Thyroid gland (tissue), 4 donors: ENCODE data around the gene LIPH. TPM values are rescaled to one million over a fixed set of nuclear protein-coding genes. Genes with fewer than 3 reads are reported as not detected.

Experiments
- DNase-seq, 2 donors: peaks; one replicate each; pipeline ENCODE4 v3.0.0-alpha.2; 2019
- H3K27ac ChIP-seq, 3 donors: fragments of 200-600 bp; sonication (generic); 1 replicate in 2 of 3; 2 replicates in 1 of 3; pipeline ENCODE4 v1.5.1; 2016 to 2019; ENCODE audit warnings: mild to moderate bottlenecking in 1 of 3, moderate library complexity in 1 of 3
- H3K27me3 ChIP-seq: fragments of 200-600 bp; sonication (generic); one replicate; pipeline ENCODE4 v1.5.1; 2019
- H3K36me3 ChIP-seq, 2 donors: fragments of 200-600 bp; sonication (generic); one replicate each; pipeline ENCODE4 v1.5.1; 2016 to 2019
- H3K4me1 ChIP-seq, 2 donors: fragments of 200-600 bp; sonication (generic); one replicate each; pipeline ENCODE4 v1.5.1; 2017 to 2019
- H3K4me3 ChIP-seq, 3 donors: fragments of 200-600 bp; sonication (generic); replicated peaks in 1 of 3; 1 replicate in 2 of 3; 2 replicates in 1 of 3; pipeline ENCODE4 v1.5.1; 2016; ENCODE audit warnings: mild to moderate bottlenecking in 1 of 3
- H3K9me3 ChIP-seq: fragments of 200-600 bp; sonication (generic); one replicate; pipeline ENCODE4 v1.5.1; 2017
- CTCF ChIP-seq, 6 experiments: fragments of 200-600 bp in 3 of 6; fragments of 450-650 bp in 3 of 6; sonication (generic) in 3 of 6; IDR thresholded peaks; one replicate each; pipeline ENCODE4 v1.5.1; 2016 to 2019; ENCODE audit warnings: antibody characterized with exemption in 6 of 6, mild to moderate bottlenecking in 2 of 6, inconsistent platforms in 1 of 6, moderate library complexity in 1 of 6
- POLR2A ChIP-seq, 2 donors: fragments of 450-650 bp; IDR thresholded peaks; one replicate each; pipeline ENCODE4 v1.6.1; 2017; ENCODE audit warnings: antibody characterized with exemption in 2 of 2, mild to moderate bottlenecking in 2 of 2, moderate library complexity in 1 of 2
- WGBS, 2 donors: methylation state at CpG; one replicate each; pipeline ENCODE4 v1.1.5; 2017; 5-methylcytosine and 5-hydroxymethylcytosine counted together
- intact Hi-C: fragments of 100-400 bp; cut with DNase I; formaldehyde crosslinking; loops from one replicate; pipeline ENCODE4 v1.15.1; 2023
- total RNA-seq, 4 donors: library from RNA; depleted of rRNA; stranded (reverse); fragments of >200 nt; gene quantifications; one replicate each; pipeline ENCODE4 v1.2.3, GENCODE V29; 2016

Gene LIPH
- total RNA-seq, 4 donors from 2014 or later = 0.13 to 0.81 (median 0.29) TPM; not detected in 1

DNA sequence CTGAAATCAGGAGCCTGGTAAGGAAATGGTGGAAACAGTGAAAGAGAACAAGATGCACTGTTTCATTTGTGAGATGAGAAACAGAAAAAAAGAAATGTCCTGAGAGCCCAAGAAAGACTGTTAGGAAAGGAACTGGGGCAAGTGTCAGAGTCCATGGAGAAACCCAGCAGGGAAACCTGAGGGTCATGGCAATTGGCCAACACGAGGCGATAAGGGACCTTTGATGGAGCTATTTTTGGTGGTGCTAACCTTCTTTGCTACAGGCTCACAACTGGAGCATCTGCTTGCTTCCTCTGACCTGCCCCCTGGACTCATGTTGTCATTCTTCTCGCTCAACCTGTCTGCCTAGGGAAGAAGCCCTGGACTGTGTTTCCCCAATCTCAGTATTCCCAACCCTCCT, 49.4 kb downstream of the LIPH start:
- Histone ChIP-seq H3K36me3 (no peaks in the 10 kb centered on the region), H3K9me3 (no peaks in the 10 kb centered on the region), H3K4me1 (peaks cover 0 to 7% of the 10 kb centered on the region in 2 donors), H3K27me3 (no peaks in the 10 kb centered on the region), H3K27ac (no peak overlapping the region), H3K4me3 (no peak overlapping the region)
- 81 to 85% methylated on average over 3 of the region's 3 CpGs for WGBS, 2 donors
- DNase-seq = no peak
- intact Hi-C loops = no loop called here
- TF ChIP-seq CTCF (IDR thresholded peaks at IDR 0.05) (no peak), POLR2A (IDR thresholded peaks at IDR 0.05) (no peak)

- Histone ChIP-seq H3K36me3 (peaks cover 17 to 20% of the 10 kb centered on the region in 2 donors), H3K4me3 (peak within 1 kb of the TSS; percentile 80 to 92 (median 88)), H3K27ac (peak within 1 kb of the TSS; percentile 50 to 86 (median 80)), H3K9me3 (no peaks in the 10 kb centered on the region), H3K27me3 (no peaks in the 10 kb centered on the region), H3K4me1 (peaks cover 9 to 17% of the 10 kb centered on the region in 2 donors)
- intact Hi-C loops = loop anchor here (10.0 kb wide), 1 partner anchor 86 kb away; the partner anchor contains the start of gene SENP2
- TF ChIP-seq CTCF (IDR thresholded peaks at IDR 0.05) (peak in 1 of 6 experiments; percentile 6), POLR2A (IDR thresholded peaks at IDR 0.05) (peak in 1 of 2 donors; percentile 83)
- peak; percentile 92 to 94 for DNase-seq
- WGBS, 2 donors = 2 to 3% methylated on average over 39 to 64 of the region's 82 CpGs
Measured at GRCh38 chr3:185498503-185499396, 53.6 kb downstream of the LIPH start, which contains the start of gene TMEM41A. Gene TMEM41A (minus strand): TSS chr3:185499035. CDS start chr3:185498961, 74 bp downstream.

GRCh38 chr3:185490241-185490640, 62.1 kb downstream of the LIPH start:
- 92% methylated on average over 4 of the region's 4 CpGs for WGBS, 2 donors
- Histone ChIP-seq H3K27me3 (no peaks in the 10 kb centered on the region), H3K4me1 (no peaks in the 10 kb centered on the region), H3K4me3 (no peak overlapping the region), H3K36me3 (peaks cover 18 to 22% of the 10 kb centered on the region in 2 donors), H3K9me3 (no peaks in the 10 kb centered on the region), H3K27ac (no peak overlapping the region)
- no peak for DNase-seq
- intact Hi-C loops = loop anchor here (10.0 kb wide), 1 partner anchor 95 kb away; the partner anchor contains the start of gene SENP2
- TF ChIP-seq CTCF (IDR thresholded peaks at IDR 0.05) = no peak
- TF ChIP-seq POLR2A (IDR thresholded peaks at IDR 0.05) = no peak

- peaks cover 10 to 17% of the 10 kb centered on the region in 2 donors for H3K36me3 ChIP-seq
- no peak overlapping the region for H3K27ac ChIP-seq
- TF ChIP-seq POLR2A (IDR thresholded peaks at IDR 0.05) = no peak
- no peak for TF ChIP-seq CTCF (IDR thresholded peaks at IDR 0.05)
- 90 to 92% methylated on average over 3 of the region's 3 CpGs for WGBS, 2 donors
- no peak for DNase-seq
- H3K4me3 ChIP-seq = no peak overlapping the region
- H3K9me3 ChIP-seq = no peaks in the 10 kb centered on the region
- no peaks in the 10 kb centered on the region for H3K27me3 ChIP-seq
- H3K4me1 ChIP-seq = no peaks in the 10 kb centered on the region
- intact Hi-C loops = no loop called here
Measured at GRCh38 chr3:185489462-185489861, 62.9 kb downstream of the LIPH start.

DNA sequence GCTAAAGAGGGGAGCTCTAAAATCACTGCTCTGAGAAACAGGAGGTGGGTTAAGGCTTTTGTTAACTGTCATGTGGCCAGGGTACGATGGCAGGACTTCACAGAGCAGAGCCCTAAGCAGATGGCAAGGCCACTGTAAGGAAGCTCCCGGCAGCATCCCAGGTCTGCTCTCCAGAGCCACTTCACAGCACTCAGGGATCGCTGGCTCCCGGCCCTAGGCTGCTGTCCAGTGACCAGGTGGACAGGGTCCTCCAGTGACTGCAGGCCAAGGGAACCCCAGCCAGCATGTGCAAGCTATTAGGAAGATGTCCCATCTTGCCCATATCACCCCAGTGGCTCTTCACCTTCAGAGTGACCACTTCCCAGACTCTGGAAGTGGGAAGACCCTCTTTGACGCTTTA, 63.9 kb downstream of the LIPH start:
- 61 to 66% methylated on average over 4 of the region's 5 CpGs for WGBS, 2 donors
- H3K27me3 ChIP-seq = no peaks in the 10 kb centered on the region
- no peak overlapping the region for H3K4me3 ChIP-seq
- no peak overlapping the region for H3K27ac ChIP-seq
- DNase-seq = peak; percentile 21 to 35
- no peaks in the 10 kb centered on the region for H3K4me1 ChIP-seq
- no peaks in the 10 kb centered on the region for H3K9me3 ChIP-seq
- peaks cover under 1 to 7% of the 10 kb centered on the region in 2 donors for H3K36me3 ChIP-seq
- intact Hi-C loops = no loop called here
- TF ChIP-seq CTCF (IDR thresholded peaks at IDR 0.05) = no peak
- TF ChIP-seq POLR2A (IDR thresholded peaks at IDR 0.05) = no peak
